ENCODE measurements around the gene TMEM125. TPM values are rescaled to one million over a fixed set of nuclear protein-coding genes. Genes with fewer than 3 reads are reported as not detected.

TMEM125 gene
- total and polyA plus RNA-seq, 7 donors = not detected

DNA sequence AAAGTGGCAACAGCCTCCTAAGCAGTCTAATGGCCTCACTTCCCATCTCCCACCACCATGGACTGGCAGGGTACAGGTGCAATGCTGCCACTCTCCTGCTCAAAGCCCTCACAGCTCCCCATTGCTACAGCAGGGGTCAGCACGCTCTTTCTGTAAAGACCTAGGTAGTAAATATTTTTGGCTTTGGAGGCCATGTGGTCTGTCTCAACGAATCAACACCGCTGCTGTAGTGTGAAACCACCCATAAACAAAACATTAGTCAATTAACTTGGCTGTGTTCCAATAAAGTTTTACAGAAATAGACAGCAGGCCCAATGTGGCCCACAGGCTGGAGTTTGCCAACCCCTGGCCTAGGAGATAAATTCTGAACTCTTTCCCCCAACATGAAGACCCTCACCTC lies 44.6 kb upstream of the TMEM125 start:
- no peak for DNase-seq
- H3K4me3 ChIP-seq = no peak overlapping the region
- H3K36me3 ChIP-seq (ENCODE audit: insufficient read depth in 1 of 2, low read depth in 1 of 2) = no peaks in the 10 kb centered on the region
- H3K9me3 ChIP-seq = no peaks in the 10 kb centered on the region
- TF ChIP-seq, protein P1, sequence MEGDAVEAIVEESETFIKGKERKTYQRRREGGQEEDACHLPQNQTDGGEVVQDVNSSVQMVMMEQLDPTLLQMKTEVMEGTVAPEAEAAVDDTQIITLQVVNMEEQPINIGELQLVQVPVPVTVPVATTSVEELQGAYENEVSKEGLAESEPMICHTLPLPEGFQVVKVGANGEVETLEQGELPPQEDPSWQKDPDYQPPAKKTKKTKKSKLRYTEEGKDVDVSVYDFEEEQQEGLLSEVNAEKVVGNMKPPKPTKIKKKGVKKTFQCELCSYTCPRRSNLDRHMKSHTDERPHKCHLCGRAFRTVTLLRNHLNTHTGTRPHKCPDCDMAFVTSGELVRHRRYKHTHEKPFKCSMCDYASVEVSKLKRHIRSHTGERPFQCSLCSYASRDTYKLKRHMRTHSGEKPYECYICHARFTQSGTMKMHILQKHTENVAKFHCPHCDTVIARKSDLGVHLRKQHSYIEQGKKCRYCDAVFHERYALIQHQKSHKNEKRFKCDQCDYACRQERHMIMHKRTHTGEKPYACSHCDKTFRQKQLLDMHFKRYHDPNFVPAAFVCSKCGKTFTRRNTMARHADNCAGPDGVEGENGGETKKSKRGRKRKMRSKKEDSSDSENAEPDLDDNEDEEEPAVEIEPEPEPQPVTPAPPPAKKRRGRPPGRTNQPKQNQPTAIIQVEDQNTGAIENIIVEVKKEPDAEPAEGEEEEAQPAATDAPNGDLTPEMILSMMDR (IDR thresholded peaks at IDR 0.05) = no peak
- no peak overlapping the region for H3K27ac ChIP-seq
- intact Hi-C loops (cut with DNase I) = loop anchor here (5.0 to 10.0 kb wide), 4 partner anchors 142 to 192 kb away; partner anchors contain the start of genes ELOVL1 (in 1 of the 2), MED8 (in 1 of the 2) and SZT2 (in 1 of the 2)
- WGBS, 3 donors = 63 to 77% (median 69%) methylated on average over 3 of the region's 3 CpGs
- no peaks in the 10 kb centered on the region for H3K27me3 ChIP-seq (ENCODE audit: insufficient read depth in 3 of 3, low read length in 2 of 3)
- peak in 1 of 4 donors; percentile 24 for ATAC-seq
- no peaks in the 10 kb centered on the region for H3K4me1 ChIP-seq

DNA sequence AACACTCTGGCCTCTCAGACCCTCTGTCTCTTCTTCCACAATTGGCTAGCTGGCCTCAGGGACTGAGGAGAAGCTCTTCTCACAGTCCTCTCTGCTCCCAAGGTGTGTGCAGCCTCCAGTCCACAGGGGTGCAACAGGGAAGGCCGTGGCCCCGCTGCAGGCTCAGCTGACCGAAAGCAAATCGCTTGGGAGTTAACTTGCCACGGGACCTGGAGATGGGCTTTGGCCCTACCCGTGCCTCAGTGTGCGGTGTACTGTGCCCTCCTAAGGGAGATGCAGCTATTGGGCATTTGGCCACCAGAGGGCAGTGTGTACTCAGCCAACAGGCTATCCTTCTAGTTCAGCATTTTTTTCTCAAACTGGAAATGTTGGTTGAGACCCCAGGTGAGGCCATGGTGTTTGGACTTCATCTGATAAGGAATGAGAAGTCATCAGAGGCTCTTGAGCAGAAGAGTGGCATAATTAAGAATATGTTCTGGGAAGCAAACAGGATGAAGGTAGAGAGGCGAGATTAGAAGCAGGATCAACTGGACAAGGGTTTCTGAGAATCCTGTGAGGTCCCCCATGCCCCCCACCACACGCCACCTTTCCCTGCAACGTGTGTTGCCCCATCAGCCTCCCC lies 42.5 kb upstream of the TMEM125 start:
- no peak overlapping the region for H3K27ac ChIP-seq
- H3K36me3 ChIP-seq (ENCODE audit: insufficient read depth in 1 of 2, low read depth in 1 of 2) = no peaks in the 10 kb centered on the region
- DNase-seq (peak; percentile 79 to 88), ATAC-seq (peak; percentile 83 to 95 (median 88))
- TF ChIP-seq, protein P1 (IDR thresholded peaks at IDR 0.05) = peak; percentile 96
- H3K4me3 ChIP-seq = no peak overlapping the region
- no peaks in the 10 kb centered on the region for H3K9me3 ChIP-seq
- intact Hi-C loops (cut with DNase I) = loop anchor here (5.0 to 10.0 kb wide), 4 partner anchors 140 to 190 kb away; partner anchors contain the start of genes ELOVL1 (in 1 of the 2), MED8 (in 1 of the 2) and SZT2 (in 1 of the 2)
- no peaks in the 10 kb centered on the region for H3K4me1 ChIP-seq
- H3K27me3 ChIP-seq (ENCODE audit: insufficient read depth in 3 of 3, low read length in 2 of 3) = no peaks in the 10 kb centered on the region
- 17 to 19% (median 18%) methylated on average over 10 of the region's 10 CpGs for WGBS, 3 donors

DNA sequence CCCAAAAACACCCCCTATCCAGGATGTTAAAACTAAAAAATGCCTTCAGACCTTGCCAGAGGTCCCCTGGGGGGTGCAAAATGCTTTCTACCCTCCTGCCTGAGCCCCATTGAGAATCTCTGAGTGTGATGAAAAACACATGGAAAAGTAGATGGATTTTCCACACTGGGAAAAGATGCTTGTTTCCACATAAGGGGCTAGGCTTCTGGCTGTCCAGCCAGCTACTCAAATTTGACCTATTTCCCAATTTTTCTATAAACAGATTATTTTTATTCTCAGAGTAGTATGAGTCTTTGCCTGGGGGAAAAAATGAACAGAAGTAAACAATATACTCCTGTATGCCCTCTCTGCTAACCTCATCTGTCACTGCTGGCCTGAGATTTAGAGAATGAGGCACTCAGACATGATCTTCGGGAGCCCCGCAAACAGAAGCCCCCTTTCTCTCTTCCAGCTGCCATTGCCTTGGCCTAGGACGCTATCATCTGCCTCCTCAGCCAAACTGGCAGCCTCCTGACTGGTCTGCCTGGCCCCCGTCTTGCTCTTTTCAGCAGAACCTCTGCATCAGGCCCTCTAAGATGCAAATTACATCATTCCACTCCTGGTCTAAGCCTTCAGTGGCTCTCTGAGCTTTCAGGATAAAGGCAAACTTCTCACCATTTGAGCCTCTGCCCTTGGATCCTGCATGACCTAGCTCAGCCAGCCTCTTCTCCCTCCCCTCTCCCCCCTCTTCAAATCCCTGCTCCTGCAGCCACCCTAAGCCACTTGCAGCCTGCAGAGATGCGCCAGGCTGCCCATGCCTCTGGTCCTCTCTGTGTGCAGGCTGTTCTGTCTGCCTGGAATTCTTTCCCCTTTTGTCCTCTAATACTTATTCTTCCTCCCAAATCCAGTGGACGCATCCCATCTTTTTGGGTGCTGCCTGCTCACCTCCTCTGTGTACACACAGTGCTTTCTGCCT lies 39.7 kb upstream of the TMEM125 start:
- intact Hi-C loops (cut with DNase I) = loop anchor here (2.0 to 10.0 kb wide), 5 partner anchors 137 to 187 kb away; partner anchors contain the start of genes ELOVL1 (in 1 of the 2), MED8 (in 1 of the 2) and SZT2 (in 1 of the 2)
- DNase-seq (no peak), ATAC-seq (no peak)
- Histone ChIP-seq H3K9me3 (no peaks in the 10 kb centered on the region), H3K27ac (no peak overlapping the region), H3K4me3 (no peak overlapping the region), H3K36me3 (ENCODE audit: insufficient read depth in 1 of 2, low read depth in 1 of 2) (no peaks in the 10 kb centered on the region), H3K27me3 (ENCODE audit: insufficient read depth in 3 of 3, low read length in 2 of 3) (no peaks in the 10 kb centered on the region), H3K4me1 (peaks cover 4% of the 10 kb centered on the region)
- WGBS, 3 donors = 66 to 73% (median 69%) methylated on average over 6 of the region's 6 CpGs
- TF ChIP-seq, protein P1 (IDR thresholded peaks at IDR 0.05) = no peak

DNA sequence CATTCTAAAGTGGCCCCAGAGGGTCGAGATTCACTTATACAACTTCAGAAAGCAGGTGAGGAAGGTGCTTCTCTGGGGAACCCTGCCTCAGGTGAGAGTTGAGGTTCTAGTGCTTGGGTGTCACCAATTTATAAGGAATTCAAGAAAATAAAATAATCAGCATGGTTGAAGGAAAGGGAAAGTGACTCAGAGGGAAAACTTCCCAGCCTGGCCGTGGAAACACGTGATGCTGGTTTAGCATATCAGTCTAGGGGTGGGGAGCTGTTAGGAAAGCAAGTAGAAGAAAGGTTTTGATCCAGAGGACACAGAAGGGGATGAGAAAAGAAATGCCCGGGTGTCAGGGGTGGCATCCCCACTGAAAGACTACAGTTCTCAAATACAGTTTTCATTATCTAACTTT lies 37.7 kb upstream of the TMEM125 start:
- 47 to 56% (median 50%) methylated on average over 4 of the region's 4 CpGs for WGBS, 3 donors
- intact Hi-C loops (cut with DNase I) = no loop called here
- no peak for ATAC-seq
- H3K27ac ChIP-seq = no peak overlapping the region
- no peak for DNase-seq
- H3K4me3 ChIP-seq = no peak overlapping the region
- H3K36me3 ChIP-seq (ENCODE audit: insufficient read depth in 1 of 2, low read depth in 1 of 2) = no peaks in the 10 kb centered on the region
- TF ChIP-seq, protein P1 (IDR thresholded peaks at IDR 0.05) = no peak
- no peaks in the 10 kb centered on the region for H3K9me3 ChIP-seq
- no peaks in the 10 kb centered on the region for H3K27me3 ChIP-seq (ENCODE audit: insufficient read depth in 3 of 3, low read length in 2 of 3)
- peaks cover 4% of the 10 kb centered on the region for H3K4me1 ChIP-seq
